Measurements from ENCODE around the gene GPT2.

GPT2 gene

GRCh38 chr16:46973207-46973995 lies 89.2 kb downstream of the GPT2 start, which contains the start of gene DNAJA2:
TSS of gene DNAJA2 (minus strand) at chr16:46973674. CDS start at chr16:46973572, 102 bp downstream.
- Histone ChIP-seq H3K4me1 (peaks cover 21 to 40% (median 32%) of the 10 kb centered on the region in 10 experiments), H3K9ac (peak within 1 kb of the TSS; percentile 97 to 99 (median 98)), H3K4me3 (peak within 1 kb of the TSS; percentile 81 to 98 (median 92)), H4K20me1 (peaks cover 41 to 50% (median 48%) of the 10 kb centered on the region in 11 experiments), H3K9me3 (replicated peaks in 1 of 11) (no peaks in the 10 kb centered on the region), H3K27ac (peak within 1 kb of the TSS; percentile 95 to 99 (median 97)), H3K4me2 (peak within 1 kb of the TSS; percentile 80 to 98 (median 92)), H3K27me3 (no peaks in the 10 kb centered on the region), H3K36me3 (peaks cover 29 to 40% (median 36%) of the 10 kb centered on the region in 11 experiments)
- no peak for TF ChIP-seq Cebpa-rat (IDR thresholded peaks at IDR 0.05)

GRCh38 chr16:46973996-46974324 lies 89.8 kb downstream of the GPT2 start:
- Histone ChIP-seq H3K27ac (peak overlapping the region; percentile 95 to 99 (median 97)), H3K27me3 (no peaks in the 10 kb centered on the region), H3K4me2 (peak overlapping the region; percentile 80 to 98 (median 92)), H3K9me3 (replicated peaks in 1 of 11) (no peaks in the 10 kb centered on the region), H3K4me3 (peak overlapping the region; percentile 81 to 98 (median 92)), H3K4me1 (peaks cover 21 to 40% (median 32%) of the 10 kb centered on the region in 10 experiments), H3K9ac (peak overlapping the region; percentile 97 to 99 (median 98)), H3K36me3 (peaks cover 23 to 35% (median 31%) of the 10 kb centered on the region in 11 experiments), H4K20me1 (peaks cover 35 to 44% (median 42%) of the 10 kb centered on the region in 11 experiments)
- TF ChIP-seq Cebpa-rat (IDR thresholded peaks at IDR 0.05): no peak

- Histone ChIP-seq H3K4me2 (peak overlapping the region; percentile 80 to 98 (median 92)), H3K9me3 (replicated peaks in 1 of 11) (no peaks in the 10 kb centered on the region), H3K27ac (peak overlapping the region; percentile 95 to 99 (median 97); a peak in 21 of 22 replicates), H3K4me1 (peaks cover 21 to 38% (median 32%) of the 10 kb centered on the region in 10 experiments), H3K4me3 (peak overlapping the region; percentile 81 to 98 (median 92); a peak in 19 of 20 replicates), H3K9ac (peak overlapping the region; percentile 97 to 99 (median 98)), H3K27me3 (no peaks in the 10 kb centered on the region), H3K36me3 (peaks cover 19 to 31% (median 27%) of the 10 kb centered on the region in 11 experiments), H4K20me1 (peaks cover 32 to 40% (median 38%) of the 10 kb centered on the region in 11 experiments)
- TF ChIP-seq Cebpa-rat (IDR thresholded peaks at IDR 0.05): no peak
Observed at GRCh38 chr16:46974352-46974751, 90.2 kb downstream of the GPT2 start.

GRCh38 chr16:46975165-46975564 lies 91.0 kb downstream of the GPT2 start:
- no peak overlapping the region for H3K4me3 ChIP-seq
- no peak overlapping the region for H3K9ac ChIP-seq
- TF ChIP-seq Cebpa-rat (IDR thresholded peaks at IDR 0.05): no peak
- H3K27me3 ChIP-seq: no peaks in the 10 kb centered on the region
- peaks cover 23 to 32% (median 30%) of the 10 kb centered on the region in 11 experiments for H4K20me1 ChIP-seq
- H3K4me1 ChIP-seq: peaks cover 21 to 32% (median 29%) of the 10 kb centered on the region in 10 experiments
- peaks cover 12 to 23% (median 19%) of the 10 kb centered on the region in 11 experiments for H3K36me3 ChIP-seq
- no peak overlapping the region for H3K4me2 ChIP-seq
- no peak overlapping the region for H3K27ac ChIP-seq
- no peaks in the 10 kb centered on the region for H3K9me3 ChIP-seq (replicated peaks in 1 of 11)

GRCh38 chr16:46975908-46976470 lies 91.8 kb downstream of the GPT2 start:
- H3K27ac ChIP-seq: no peak overlapping the region
- no peak overlapping the region for H3K4me2 ChIP-seq
- H3K4me1 ChIP-seq: peaks cover 21 to 24% (median 22%) of the 10 kb centered on the region in 10 experiments
- no peak overlapping the region for H3K4me3 ChIP-seq
- no peaks in the 10 kb centered on the region for H3K27me3 ChIP-seq
- peaks cover 6 to 15% (median 11%) of the 10 kb centered on the region in 11 experiments; a peak in 20 of 22 replicates for H3K36me3 ChIP-seq
- H3K9ac ChIP-seq: no peak overlapping the region
- H3K9me3 ChIP-seq (replicated peaks in 1 of 11): no peaks in the 10 kb centered on the region
- TF ChIP-seq Cebpa-rat (IDR thresholded peaks at IDR 0.05): no peak
- H4K20me1 ChIP-seq: peaks cover 15 to 24% (median 22%) of the 10 kb centered on the region in 11 experiments; a peak in 20 of 22 replicates

GRCh38 chr16:46976550-46976949 lies 92.4 kb downstream of the GPT2 start:
- Histone ChIP-seq H3K27me3 (no peaks in the 10 kb centered on the region), H3K9ac (0 out of 22 replicates have a peak overlapping the region, but pooled peaks of 1 of the 11 experiments have one; percentile 23), H3K36me3 (peaks cover under 1 to 9% (median 5%) of the 10 kb centered on the region in 11 experiments; a peak in 16 of 22 replicates), H3K4me1 (peaks cover 16 to 20% (median 18%) of the 10 kb centered on the region in 10 experiments), H3K27ac (no peak overlapping the region), H3K4me3 (no peak overlapping the region), H3K4me2 (no peak overlapping the region), H4K20me1 (peaks cover 11 to 18% (median 16%) of the 10 kb centered on the region in 11 experiments; a peak in 20 of 22 replicates), H3K9me3 (replicated peaks in 1 of 11) (no peaks in the 10 kb centered on the region)
- no peak for TF ChIP-seq Cebpa-rat (IDR thresholded peaks at IDR 0.05)

Data from BLaER1 treated with 17β-estradiol and CSF1 and Interleukin-3, amounts not matched to agents 10 nM and 100 nM (cell line).